Ishikawa (cell line): Measurements from ENCODE around the gene TXNDC16.

ENCODE experiments used
- CEBPB ChIP-seq: IDR thresholded peaks from 2 replicates; pipeline ENCODE4 v1.6.1; 2012
- CREB1 ChIP-seq: IDR thresholded peaks from 2 replicates; pipeline ENCODE4 v1.6.1; 2012; ENCODE audit warnings: low read depth
- EGR1 ChIP-seq: IDR thresholded peaks from 2 replicates; pipeline ENCODE4 v1.6.1; 2012
- EP300 ChIP-seq: IDR thresholded peaks from 2 replicates; pipeline ENCODE4 v1.6.1; 2012; ENCODE audit warnings: borderline replicate concordance
- FOXM1 ChIP-seq: IDR thresholded peaks from 2 replicates; pipeline ENCODE4 v1.6.1; 2012; ENCODE audit warnings: low read depth, borderline replicate concordance
- NFIC ChIP-seq: IDR thresholded peaks from 2 replicates; pipeline ENCODE4 v1.6.1; 2012
- RAD21 ChIP-seq: IDR thresholded peaks from 2 replicates; pipeline ENCODE4 v1.6.1; 2012; ENCODE audit warnings: low read depth
- TAF1 ChIP-seq: IDR thresholded peaks from 2 replicates; pipeline ENCODE4 v1.6.1; 2012; ENCODE audit warnings: low read depth, mild to moderate bottlenecking
- TCF12 ChIP-seq: IDR thresholded peaks from 2 replicates; pipeline ENCODE4 v1.6.1; 2012; ENCODE audit warnings: low read depth
- TEAD4 ChIP-seq: IDR thresholded peaks from 2 replicates; pipeline ENCODE4 v1.6.1; 2012
- YY1 ChIP-seq: IDR thresholded peaks from 2 replicates; pipeline ENCODE4 v1.6.1; 2012; ENCODE audit warnings: low read depth
- ZBTB7A ChIP-seq: IDR thresholded peaks from 2 replicates; pipeline ENCODE4 v1.6.1; 2012; ENCODE audit warnings: low read depth
- TF ChIP-seq, protein P1 (sequence below): IDR thresholded peaks from 2 replicates; pipeline ENCODE4 v1.6.1; 2012
- TF ChIP-seq, protein P2 (sequence below): IDR thresholded peaks from 2 replicates; pipeline ENCODE4 v1.6.1; 2012
- TF ChIP-seq, protein P3 (sequence below): IDR thresholded peaks from 2 replicates; pipeline ENCODE4 v1.6.1; 2012; ENCODE audit warnings: low read depth, mild to moderate bottlenecking

TXNDC16 gene

DNA sequence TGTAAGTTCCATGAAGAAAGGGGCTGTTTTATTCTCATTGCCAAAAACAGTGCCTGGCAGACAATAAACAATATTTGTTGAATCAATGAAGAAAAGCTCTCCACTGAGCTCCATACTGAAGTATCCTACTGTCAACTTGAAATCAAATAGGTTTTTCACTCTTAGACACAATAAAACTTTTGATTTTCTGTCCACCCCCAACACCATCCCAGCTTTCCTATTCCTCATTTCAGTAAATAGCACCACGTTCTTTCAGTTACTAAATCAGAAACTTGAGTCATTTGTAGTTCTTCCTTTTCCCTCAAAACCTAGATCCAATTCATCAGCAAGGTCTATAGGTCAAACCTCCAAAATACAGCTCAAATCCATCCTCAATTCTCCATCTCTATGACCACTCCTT, 124.8 kb downstream of the TXNDC16 start:
- TF ChIP-seq ZBTB7A (no peak), FOXM1 (no peak), EGR1 (no peak), CREB1 (no peak), TAF1 (no peak), CEBPB (no peak), EP300 (no peak), TEAD4 (no peak), TCF12 (no peak)
- TF ChIP-seq, protein P1, sequence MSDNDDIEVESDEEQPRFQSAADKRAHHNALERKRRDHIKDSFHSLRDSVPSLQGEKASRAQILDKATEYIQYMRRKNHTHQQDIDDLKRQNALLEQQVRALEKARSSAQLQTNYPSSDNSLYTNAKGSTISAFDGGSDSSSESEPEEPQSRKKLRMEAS = no peak

DNA sequence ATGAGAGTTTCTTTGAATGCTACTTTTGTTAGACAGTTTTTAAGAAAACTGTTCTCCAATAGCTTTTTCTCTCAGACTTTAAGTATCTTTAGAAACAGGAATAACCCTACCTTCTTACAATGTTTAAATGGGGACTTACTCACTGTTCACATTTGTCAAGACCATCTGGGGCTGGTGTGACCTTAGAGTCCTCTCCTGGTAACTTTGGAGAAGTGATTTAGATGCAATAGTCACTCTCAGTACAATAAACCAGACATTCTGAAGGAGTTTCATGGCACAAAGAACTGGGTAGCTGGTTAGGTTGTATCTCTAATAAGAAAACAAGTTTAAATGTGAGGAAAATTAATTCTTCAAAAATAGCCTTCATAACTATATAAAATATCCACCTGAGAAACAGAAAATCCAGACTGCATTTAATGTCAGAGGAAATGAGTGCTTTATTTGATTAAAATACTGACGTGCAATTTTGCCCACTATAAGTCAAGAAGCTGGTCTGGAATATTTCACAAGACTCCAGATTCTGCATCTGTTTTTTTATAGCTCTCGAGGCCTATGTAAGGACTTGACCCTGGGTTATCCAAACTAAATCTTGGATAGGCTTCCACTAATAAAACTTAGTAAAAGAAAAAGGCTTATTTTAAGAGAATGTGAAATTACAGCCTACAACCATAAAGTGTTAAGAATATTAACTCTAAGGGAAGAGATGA, 129.5 kb downstream of the TXNDC16 start:
- TF ChIP-seq RAD21 (peak; percentile 17; the same call in 1 of the 2 replicates), EGR1 (no peak), NFIC (no peak), CEBPB (no peak)
- TF ChIP-seq, protein P1 = no peak

DNA sequence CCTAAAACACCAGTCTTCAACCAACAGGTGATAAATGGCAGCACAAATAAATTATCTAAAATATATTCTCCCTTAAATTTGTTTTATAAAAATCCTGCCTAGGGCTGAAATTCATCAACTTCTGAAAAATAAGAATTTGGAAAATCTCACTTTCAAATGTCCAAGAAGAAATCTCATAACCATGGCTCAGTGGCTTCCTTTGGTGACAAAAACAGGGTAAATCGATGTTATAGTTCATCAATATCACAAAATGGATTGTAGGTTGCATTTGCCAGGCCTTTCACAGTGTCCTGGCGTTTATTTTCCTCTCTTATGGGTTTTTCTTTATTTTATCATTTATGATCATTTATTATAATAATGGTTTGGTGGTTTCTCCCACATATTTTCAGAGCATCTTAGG, 135.2 kb downstream of the TXNDC16 start:
- TF ChIP-seq CREB1 (no peak), TEAD4 (no peak), RAD21 (no peak), TCF12 (no peak), YY1 (no peak), TAF1 (no peak), EP300 (no peak), CEBPB (no peak)
- TF ChIP-seq, protein P2, sequence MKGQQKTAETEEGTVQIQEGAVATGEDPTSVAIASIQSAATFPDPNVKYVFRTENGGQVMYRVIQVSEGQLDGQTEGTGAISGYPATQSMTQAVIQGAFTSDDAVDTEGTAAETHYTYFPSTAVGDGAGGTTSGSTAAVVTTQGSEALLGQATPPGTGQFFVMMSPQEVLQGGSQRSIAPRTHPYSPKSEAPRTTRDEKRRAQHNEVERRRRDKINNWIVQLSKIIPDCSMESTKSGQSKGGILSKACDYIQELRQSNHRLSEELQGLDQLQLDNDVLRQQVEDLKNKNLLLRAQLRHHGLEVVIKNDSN = no peak
- TF ChIP-seq, protein P1 = no peak

DNA sequence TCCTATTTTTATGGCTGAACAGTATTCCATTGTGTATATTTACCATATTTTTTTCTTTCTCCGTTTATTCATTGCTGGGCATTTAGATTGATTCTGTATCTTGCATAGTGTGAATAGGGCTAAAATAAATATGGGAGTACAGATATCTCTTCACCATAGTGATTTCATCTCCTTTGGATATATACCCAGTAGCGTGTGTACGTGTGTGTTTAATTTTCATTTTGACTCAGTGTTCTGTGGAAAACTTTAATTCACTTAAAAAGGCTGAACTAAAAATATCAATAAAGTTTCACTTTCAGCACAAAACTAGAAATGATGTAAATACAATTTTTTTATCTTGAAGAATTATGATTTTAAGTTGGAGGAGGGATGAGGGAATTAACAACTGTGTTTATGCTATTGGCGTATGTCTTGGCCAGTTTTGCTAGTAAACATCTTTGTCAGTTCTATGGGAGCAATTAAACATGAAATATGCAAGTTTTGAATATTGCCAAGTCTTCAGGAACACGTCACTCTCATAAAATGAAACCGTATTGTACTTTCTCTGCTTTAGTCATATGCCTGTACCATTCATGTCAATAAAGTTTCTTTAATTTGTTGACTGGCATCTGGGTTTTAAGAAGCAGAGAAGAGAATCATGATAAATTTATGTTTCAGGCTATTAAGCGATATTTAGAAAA, 138.4 kb downstream of the TXNDC16 start:
- TF ChIP-seq NFIC (no peak), ZBTB7A (no peak), TCF12 (no peak), EGR1 (no peak), YY1 (no peak)
- TF ChIP-seq, protein P2 = no peak

DNA sequence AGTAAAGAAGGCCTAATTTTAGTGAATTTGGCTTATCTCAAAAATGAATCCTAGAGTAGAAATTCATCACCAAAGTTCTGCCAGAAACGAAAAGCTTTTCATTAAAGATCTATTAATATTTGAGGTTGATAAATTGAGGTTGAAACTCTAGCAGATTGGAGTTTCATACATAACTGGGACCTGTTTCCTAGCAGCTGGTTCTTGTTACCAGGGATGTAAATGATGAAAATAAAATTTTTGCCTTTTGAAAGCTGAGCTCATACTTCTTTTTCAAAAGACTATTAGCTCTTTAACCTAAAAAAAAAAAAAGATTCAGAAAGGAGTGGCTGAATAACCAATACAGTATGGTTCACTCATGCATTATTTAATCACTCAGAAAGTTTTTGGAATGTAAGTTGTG, 139.9 kb downstream of the TXNDC16 start:
- no peak for TF ChIP-seq CEBPB
- no peak for TF ChIP-seq RAD21
- TF ChIP-seq, protein P1 = no peak
- TF ChIP-seq FOXM1 = no peak
- TF ChIP-seq, protein P2 = no peak
- TF ChIP-seq YY1 = no peak
- no peak for TF ChIP-seq NFIC
- TF ChIP-seq EGR1 = no peak
- no peak for TF ChIP-seq TAF1

DNA sequence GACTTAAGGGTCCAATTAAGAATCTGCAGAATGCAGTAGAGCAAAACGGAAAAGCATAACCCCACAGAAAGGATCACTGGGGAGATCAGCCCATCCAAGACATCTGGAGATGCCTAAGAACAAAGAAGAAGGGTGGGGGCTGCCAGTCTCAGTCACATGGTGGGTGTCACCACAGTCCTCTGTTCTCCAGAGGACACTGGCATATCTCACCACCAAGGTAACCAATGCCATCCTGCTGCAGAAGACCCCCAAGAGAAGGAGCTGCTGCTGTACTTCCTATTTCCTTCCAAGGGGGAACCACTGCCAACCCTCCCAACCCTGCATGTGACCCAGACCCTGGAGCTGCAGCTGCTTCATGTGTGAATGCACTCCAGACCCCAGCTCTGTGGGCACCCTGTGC, 147.0 kb downstream of the TXNDC16 start:
- TF ChIP-seq NFIC (no peak), TAF1 (no peak), RAD21 (no peak), YY1 (no peak), ZBTB7A (no peak), TEAD4 (no peak), EP300 (no peak), FOXM1 (no peak), TCF12 (no peak), CREB1 (no peak), EGR1 (no peak), CEBPB (no peak)
- TF ChIP-seq, protein P3, sequence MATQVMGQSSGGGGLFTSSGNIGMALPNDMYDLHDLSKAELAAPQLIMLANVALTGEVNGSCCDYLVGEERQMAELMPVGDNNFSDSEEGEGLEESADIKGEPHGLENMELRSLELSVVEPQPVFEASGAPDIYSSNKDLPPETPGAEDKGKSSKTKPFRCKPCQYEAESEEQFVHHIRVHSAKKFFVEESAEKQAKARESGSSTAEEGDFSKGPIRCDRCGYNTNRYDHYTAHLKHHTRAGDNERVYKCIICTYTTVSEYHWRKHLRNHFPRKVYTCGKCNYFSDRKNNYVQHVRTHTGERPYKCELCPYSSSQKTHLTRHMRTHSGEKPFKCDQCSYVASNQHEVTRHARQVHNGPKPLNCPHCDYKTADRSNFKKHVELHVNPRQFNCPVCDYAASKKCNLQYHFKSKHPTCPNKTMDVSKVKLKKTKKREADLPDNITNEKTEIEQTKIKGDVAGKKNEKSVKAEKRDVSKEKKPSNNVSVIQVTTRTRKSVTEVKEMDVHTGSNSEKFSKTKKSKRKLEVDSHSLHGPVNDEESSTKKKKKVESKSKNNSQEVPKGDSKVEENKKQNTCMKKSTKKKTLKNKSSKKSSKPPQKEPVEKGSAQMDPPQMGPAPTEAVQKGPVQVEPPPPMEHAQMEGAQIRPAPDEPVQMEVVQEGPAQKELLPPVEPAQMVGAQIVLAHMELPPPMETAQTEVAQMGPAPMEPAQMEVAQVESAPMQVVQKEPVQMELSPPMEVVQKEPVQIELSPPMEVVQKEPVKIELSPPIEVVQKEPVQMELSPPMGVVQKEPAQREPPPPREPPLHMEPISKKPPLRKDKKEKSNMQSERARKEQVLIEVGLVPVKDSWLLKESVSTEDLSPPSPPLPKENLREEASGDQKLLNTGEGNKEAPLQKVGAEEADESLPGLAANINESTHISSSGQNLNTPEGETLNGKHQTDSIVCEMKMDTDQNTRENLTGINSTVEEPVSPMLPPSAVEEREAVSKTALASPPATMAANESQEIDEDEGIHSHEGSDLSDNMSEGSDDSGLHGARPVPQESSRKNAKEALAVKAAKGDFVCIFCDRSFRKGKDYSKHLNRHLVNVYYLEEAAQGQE = no peak
- TF ChIP-seq, protein P2 = no peak
- TF ChIP-seq, protein P1 = no peak
